Astrocyte of the spinal cord (primary cell): ENCODE results near the gene AOPEP.

Experiments
- DNase-seq: peaks from one replicate; pipeline ENCODE4 v3.0.0; 2011; ENCODE audit warnings: low read depth, low spot score
- H3K4me3 ChIP-seq: 2 replicates; pipeline ENCODE4 v1.5.1; 2011; ENCODE audit warnings: low read depth, mild to moderate bottlenecking, low read length, moderate library complexity
- in situ Hi-C: cut with HindIII; loops from 2 replicates; pipeline ENCODE4 v1.10.0; 2017; ENCODE audit warnings: low sequenced_read_pairs
- TF ChIP-seq, protein P1 (sequence below): IDR thresholded peaks from 2 replicates; pipeline ENCODE4 v1.5.1; 2012; ENCODE audit warnings: low read depth, mild to moderate bottlenecking, low read length, inconsistent platforms

The AOPEP gene

DNA sequence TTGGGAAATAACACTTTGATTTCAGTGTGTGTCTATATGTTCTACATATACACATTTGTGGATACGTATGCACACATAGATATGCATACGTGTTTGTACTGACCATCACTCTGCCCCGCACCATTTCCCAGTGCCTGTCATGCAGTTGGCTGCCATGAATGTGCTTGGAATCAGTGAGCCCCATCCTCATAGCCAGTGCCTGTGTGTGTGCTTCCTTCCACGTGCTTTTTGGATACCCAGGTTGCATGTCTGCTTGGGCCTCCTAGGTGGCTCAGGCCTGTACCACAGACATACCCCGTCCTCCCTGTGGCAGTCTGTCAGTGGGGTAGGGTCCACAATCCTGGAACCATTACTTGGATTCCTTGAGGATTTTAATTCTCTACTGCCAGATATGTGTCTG lies 347.4 kb downstream of the AOPEP start:
- in situ Hi-C loops: no loop called here
- TF ChIP-seq, protein P1, sequence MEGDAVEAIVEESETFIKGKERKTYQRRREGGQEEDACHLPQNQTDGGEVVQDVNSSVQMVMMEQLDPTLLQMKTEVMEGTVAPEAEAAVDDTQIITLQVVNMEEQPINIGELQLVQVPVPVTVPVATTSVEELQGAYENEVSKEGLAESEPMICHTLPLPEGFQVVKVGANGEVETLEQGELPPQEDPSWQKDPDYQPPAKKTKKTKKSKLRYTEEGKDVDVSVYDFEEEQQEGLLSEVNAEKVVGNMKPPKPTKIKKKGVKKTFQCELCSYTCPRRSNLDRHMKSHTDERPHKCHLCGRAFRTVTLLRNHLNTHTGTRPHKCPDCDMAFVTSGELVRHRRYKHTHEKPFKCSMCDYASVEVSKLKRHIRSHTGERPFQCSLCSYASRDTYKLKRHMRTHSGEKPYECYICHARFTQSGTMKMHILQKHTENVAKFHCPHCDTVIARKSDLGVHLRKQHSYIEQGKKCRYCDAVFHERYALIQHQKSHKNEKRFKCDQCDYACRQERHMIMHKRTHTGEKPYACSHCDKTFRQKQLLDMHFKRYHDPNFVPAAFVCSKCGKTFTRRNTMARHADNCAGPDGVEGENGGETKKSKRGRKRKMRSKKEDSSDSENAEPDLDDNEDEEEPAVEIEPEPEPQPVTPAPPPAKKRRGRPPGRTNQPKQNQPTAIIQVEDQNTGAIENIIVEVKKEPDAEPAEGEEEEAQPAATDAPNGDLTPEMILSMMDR: no peak

DNA sequence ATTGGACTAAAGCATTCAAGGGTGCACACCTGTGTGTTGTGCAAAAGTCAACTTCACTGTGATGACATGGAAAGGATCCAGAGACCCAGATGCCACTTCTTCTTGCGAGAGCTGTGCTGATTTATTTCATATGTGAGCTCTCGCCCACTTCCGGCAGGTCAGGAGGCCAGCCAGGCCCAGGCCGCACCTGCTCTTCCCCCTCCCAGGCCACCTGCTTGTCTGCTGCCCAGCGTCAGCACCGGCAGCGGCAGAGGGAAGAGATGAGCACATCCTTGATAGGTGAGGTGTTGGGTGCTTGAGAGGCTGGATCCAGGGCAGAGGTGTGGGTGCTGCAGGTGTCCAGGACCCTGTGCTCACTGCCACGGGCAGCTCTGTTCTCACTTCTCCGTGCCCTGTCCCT lies 348.1 kb downstream of the AOPEP start:
- TF ChIP-seq, protein P1: no peak
- DNase-seq: no peak
- in situ Hi-C loops: no loop called here

More for the DNA sequence above, 347.4 kb downstream of the AOPEP start:
- no peak for DNase-seq
- no peak overlapping the region for H3K4me3 ChIP-seq

DNA sequence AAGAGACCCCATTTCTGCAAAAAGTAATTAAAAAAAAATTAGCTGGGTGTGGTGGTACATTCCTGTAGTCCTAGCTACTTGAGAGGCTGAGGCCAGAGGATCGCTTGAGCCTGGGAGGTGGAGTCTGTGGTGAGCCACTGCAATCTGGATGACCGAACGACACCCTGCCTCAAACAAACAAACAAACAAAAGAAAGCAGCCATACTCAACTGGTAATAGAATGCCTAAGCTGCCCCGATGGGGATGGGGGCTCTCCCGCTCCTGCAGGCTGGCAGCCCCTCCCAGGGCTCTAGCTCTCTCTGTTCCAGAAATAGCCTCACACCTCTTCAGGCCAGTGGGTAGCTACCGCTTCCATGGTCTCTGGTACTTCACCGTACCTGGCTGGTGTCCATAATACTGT lies 349.2 kb downstream of the AOPEP start:
- TF ChIP-seq, protein P1: no peak
- DNase-seq: no peak
- in situ Hi-C loops: no loop called here
- H3K4me3 ChIP-seq: no peak overlapping the region

More for the DNA sequence above, 348.1 kb downstream of the AOPEP start:
- H3K4me3 ChIP-seq: no peak overlapping the region

DNA sequence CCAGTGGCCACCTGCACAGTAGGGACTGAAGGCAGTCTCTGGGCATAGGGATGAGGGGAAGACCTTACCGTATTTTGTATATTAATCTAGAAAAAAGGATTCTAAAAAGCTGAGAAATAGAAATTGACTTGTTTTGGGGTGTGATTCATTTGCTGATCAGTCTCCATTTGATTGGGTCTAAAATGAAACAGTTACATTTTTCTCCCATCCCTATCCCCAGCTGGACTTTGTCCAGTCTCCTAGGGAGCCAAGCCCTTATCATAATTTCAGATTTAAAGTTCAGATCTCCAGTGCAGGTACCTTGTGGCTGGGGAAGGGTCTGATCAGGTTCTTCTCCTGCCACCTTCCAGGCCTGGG lies 350.2 kb downstream of the AOPEP start:
- DNase-seq: no peak
- no peak overlapping the region for H3K4me3 ChIP-seq
- in situ Hi-C loops: no loop called here
- TF ChIP-seq, protein P1: no peak

DNA sequence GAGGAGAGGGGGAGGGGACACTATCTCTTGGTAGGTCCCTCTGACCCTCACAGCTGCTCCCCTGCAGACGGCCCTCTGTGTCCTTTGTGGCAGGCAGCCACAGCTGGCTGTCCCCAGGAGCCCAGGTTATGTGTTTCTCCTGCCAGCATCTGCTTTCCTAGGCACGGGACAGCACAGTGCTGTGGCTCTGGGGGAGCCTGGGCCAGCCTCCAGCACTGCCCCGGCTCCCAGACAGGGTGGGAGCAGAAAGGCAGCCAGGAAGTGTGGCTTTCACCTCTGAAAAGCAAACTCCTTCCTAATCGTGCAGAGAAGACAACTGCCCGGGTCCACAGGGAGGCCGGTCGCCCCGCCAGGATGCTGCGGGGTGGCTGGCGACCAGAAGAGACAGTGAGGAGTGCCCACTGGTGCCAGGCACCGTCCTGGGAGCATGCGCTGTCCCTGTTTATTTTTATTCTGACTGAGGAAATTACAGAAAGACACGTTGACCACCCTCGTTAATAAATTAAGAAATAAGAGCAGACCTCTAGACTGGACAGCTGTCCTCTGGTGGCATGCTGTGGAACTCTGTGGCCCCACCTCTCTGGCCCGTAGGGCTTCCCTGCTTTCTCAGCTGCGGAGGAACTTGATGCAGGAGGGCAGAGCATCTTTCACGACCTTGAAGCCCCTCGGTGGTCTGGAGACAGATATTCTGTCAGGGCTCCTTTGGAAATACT lies 350.7 kb downstream of the AOPEP start:
- DNase-seq: no peak
- H3K4me3 ChIP-seq: no peak overlapping the region
- in situ Hi-C loops: no loop called here
- TF ChIP-seq, protein P1: peak; percentile 13

DNA sequence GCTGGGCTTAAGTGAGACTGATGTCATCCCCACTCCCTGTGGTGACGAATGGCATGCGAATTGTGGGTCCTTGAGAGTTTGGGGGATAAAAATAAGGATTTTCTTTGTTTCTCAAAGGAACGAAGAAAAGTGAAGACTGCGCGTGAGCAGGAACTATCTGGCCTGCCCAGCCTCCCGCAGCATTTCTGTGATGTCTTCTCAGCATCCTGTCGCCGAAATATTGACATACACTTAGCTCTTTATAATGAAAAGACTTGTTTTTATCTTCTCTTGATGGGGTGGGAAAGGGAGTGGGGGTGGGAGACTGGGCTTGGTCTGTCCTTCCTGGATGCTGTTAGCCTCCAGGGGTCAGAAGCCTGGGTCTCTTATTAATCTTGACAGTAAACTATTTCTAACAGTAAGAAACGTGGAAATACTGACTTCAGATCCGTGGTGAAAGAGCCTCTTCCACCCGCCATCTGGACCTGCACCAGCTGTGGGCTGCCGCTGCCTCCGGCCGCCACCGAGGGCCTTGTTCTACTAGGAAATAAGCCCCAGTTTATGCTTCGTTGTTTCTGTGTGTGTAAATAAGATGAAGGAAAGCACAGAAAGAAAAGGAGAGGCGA lies 351.4 kb downstream of the AOPEP start:
- TF ChIP-seq, protein P1: no peak
- no peak for DNase-seq
- H3K4me3 ChIP-seq: no peak overlapping the region
- in situ Hi-C loops: no loop called here
